Right lobe of liver (tissue), 4 donors: Measurements from ENCODE around the gene DACH1.

Experiments used
- POLR2A ChIP-seq: fragments of 450-650 bp; IDR thresholded peaks from one replicate; pipeline ENCODE4 v1.6.1; 2017; ENCODE audit warnings: antibody characterized with exemption, mild to moderate bottlenecking
- TF ChIP-seq, protein P1 (sequence below), 4 donors: fragments of 200-600 bp in 3 of 4; fragments of 450-650 bp in 1 of 4; IDR thresholded peaks; one replicate each; pipeline versions ENCODE4 v1.5.1 to v1.8.0; 2016 to 2022; ENCODE audit warnings: antibody characterized with exemption in 4 of 4, mild to moderate bottlenecking in 2 of 4
- donor health status: DM: no; HTN: no; CAD: no.
- donor health status: DM: no; HTN: no; CAD: no.
- donor health status: DM: no; HTN: yes; CAD: no.

DNA sequence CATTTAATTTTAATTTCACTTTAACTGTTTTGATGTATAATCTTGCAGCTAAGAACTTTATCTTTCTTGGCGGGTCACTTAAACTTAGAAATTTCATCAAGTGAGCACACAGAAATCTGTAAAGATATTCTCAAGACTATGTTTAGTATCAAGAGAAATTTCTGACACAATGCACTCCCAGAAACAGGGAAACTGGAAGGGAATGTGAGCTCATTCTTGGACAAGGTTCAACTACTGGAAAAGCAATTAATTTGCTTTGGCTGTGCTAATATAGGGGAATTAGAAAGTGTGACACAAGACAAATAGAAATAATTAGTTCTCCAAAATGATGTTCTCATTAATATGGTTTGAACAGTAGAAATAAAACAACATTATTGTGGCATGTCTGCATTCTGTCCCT, 402.3 kb downstream of the DACH1 start:
- TF ChIP-seq, protein P1, sequence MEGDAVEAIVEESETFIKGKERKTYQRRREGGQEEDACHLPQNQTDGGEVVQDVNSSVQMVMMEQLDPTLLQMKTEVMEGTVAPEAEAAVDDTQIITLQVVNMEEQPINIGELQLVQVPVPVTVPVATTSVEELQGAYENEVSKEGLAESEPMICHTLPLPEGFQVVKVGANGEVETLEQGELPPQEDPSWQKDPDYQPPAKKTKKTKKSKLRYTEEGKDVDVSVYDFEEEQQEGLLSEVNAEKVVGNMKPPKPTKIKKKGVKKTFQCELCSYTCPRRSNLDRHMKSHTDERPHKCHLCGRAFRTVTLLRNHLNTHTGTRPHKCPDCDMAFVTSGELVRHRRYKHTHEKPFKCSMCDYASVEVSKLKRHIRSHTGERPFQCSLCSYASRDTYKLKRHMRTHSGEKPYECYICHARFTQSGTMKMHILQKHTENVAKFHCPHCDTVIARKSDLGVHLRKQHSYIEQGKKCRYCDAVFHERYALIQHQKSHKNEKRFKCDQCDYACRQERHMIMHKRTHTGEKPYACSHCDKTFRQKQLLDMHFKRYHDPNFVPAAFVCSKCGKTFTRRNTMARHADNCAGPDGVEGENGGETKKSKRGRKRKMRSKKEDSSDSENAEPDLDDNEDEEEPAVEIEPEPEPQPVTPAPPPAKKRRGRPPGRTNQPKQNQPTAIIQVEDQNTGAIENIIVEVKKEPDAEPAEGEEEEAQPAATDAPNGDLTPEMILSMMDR (IDR thresholded peaks at IDR 0.05), result no peak
- TF ChIP-seq POLR2A, result no peak
